GM21529 (cell line): ENCODE results near the gene TAF6.
"Not testable (repeated sequence)": the region's sequence is repeated elsewhere in the genome, so short reads cannot be mapped to it uniquely, and the experiment has no call there.

Source experiments
- ATAC-seq: cut with Tn5 transposase; IDR thresholded peaks from one replicate; pipeline ENCODE4 v1.9.1; 2021; ENCODE audit not compliant: unreplicated experiment

TAF6 gene

DNA sequence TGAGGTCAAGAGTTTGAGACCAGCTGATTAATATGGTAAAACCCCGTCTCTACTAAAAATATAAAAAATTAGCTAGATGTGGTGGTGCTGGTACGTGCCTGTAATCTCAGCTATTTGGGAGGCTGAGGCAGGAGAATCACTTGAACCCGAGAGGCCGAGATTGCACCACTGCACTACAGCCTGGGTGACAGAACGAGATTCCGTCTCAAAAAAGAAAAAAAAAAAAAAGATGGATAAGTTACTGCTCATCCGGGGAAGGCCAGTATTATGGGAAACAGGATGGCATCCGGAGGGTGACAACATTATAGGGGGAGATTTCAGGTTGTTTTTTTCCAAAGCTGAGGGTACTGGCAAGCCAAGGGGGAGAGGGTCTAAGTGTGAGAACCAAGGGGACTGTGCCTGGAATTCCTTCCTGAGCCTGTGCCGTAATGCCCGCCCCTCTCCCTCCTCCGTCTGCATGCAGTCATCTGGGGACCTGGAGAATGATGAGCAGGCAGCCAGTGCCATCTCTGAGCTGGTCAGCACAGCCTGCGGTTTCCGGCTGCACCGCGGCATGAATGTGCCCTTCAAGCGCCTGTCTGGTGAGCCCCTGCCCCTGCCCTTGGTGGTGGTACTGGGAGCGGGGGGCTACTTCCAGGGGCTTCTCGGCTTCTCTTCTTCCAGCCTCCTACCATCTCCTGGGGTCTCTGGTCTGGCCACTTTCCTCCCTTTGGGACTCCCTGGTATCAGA, 33.9 kb upstream of the TAF6 start:
- no peak for ATAC-seq

DNA sequence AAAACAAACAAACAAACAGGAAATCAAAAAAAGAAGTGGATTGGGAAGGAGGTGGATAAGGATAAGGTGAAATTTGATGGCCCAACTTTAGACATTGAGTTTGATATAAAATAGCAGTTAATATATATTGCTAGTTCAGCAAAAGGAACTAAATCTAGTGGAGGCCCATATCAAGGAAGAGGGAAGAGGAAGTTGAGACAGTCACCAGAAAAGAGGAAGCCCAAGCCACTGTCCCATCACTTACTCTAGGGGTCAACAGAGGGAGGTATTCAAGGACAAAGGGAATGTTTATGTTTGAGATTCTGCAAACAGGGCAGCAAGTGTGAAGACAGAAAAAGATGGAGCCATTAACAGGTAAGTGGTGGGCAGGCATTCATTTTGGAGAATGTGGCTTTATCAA, 33.2 kb upstream of the TAF6 start:
- no peak for ATAC-seq

DNA sequence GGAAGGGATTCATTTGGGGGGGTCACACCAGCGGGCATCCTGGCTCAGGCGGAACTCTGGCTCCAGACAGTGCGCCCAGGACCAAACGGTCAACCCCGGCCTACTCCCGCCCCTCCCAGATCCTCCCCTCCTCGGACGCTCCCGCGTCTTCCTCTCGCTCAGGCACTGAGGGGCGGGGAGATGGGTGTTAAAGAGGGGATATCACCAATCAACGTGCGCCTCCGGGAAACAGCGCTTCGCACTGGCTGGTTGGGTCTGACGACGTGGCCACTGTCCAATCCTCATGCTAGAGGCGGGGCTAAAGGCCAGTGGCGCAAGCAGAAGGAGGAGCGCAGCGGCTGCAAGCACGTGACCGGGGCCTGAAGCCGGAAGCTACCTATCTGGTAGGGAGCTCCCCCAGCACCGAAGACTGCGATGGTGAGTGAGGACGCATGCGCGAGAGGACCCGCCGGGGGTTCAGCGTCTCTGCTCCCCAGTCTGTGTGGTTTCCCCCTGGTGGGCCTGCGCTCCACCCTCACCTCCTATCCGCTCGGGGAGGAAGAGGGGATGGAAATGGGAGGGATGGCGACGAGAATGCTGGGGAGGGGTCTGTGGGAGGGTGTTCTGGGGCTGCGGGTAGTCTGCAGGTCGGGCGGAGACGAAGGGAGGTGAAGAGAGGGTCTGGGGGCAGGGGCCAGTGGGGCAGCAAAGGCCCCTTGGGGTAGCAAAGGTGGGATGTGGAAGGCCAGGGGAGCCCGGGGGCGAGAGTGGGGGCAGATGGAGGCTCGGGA, 29.6 kb upstream of the TAF6 start, which contains the start of gene LAMTOR4:
TSS of gene LAMTOR4 (plus strand) at position 360 of the 770 bp plus-strand sequence. CDS start at position 415, 55 bp downstream.
- peak; percentile 98 for ATAC-seq

DNA sequence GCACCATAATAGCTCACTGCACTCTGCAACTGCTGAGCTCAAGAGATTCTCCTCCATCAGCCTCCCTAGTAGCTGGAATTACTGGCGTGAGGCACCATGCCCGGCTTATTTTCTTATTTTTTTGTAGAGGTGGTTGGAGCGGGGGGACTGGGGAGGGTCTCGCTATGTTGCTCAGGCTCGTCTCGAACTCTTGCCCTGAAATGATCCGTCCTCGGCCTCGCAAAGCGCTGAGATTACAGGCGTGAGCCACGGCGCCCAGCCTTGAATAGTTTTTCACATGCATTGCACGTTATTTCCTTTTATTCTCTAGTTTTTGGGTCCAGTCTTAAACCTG, 29.0 kb upstream of the TAF6 start:
- no peak for ATAC-seq

DNA sequence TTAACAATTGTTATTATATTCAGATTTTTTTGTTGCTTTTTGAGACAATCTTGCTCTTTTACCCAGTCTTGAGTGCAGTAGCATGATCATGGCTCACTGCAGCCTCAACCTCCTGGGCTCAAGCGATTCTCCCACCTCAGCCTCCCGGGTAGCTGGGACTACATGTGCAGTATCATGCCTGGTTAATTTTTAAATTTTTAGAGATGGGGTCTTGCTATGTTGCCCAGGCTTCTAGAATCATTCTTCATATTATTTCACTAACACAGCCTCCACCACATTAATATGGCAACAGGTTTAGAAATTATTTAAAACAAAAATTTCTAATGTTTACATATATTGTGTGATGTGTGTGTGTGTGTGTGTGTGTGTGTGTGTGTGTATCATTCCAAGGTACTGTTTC, 28.1 kb upstream of the TAF6 start:
- ATAC-seq = no peak

DNA sequence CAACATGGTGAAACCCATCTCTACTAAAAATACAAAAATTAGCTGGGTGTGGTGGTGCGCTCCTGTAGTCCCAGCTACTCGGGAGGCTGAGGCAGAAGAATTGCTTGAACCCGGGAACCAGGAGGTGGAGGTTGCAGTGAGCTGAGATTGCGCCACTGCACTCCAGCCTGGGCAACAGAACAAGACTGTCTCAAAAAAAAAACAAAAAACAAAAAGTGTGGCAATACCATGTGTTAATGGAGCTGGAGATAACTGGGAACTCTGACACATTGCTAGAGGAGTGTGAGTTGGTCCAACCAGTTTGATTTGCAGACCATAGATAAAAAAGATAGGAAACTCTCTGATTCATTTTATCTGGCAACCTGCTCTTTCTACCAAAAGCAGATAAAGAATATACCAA, 27.2 kb upstream of the TAF6 start:
- ATAC-seq = not testable (repeated sequence)

DNA sequence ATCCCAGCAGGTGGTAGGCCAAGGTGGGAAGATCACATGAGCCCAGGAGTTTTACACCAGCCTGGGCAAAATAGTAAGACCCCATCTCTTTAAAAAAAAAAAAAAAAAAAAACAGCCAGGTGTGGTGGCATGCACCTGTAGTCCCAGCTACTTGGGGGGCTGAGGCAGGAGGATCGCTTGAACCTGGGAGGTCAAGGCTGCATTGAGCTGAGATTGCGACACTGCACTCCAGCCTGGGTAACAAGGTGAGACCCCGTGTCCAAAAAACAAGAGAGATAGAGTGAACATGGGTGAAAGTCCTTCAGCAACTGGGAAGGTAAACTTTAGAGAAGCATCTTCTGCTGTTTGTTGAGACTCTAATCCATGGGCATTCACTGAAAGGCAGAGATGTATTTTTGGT, 23.3 kb upstream of the TAF6 start:
- ATAC-seq = no peak

DNA sequence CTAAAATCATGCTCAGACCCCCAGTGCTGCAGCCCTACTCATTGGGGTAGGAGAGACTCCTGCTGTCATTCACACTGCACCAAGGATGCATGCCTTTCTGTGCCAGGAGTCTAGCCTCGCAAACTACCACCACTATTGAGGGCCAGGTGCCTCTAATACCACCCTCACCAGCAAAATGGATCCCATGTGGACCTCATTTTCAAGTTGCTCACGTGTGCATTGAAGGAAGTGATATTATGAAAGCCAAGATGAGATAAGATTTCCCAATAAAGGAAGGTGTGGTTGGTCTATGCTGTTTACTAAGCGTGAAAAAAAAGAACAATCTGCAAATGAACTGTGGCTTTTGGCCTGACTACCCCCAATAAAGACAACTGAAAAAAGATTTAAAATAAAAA, 22.4 kb upstream of the TAF6 start:
- ATAC-seq = no peak

DNA sequence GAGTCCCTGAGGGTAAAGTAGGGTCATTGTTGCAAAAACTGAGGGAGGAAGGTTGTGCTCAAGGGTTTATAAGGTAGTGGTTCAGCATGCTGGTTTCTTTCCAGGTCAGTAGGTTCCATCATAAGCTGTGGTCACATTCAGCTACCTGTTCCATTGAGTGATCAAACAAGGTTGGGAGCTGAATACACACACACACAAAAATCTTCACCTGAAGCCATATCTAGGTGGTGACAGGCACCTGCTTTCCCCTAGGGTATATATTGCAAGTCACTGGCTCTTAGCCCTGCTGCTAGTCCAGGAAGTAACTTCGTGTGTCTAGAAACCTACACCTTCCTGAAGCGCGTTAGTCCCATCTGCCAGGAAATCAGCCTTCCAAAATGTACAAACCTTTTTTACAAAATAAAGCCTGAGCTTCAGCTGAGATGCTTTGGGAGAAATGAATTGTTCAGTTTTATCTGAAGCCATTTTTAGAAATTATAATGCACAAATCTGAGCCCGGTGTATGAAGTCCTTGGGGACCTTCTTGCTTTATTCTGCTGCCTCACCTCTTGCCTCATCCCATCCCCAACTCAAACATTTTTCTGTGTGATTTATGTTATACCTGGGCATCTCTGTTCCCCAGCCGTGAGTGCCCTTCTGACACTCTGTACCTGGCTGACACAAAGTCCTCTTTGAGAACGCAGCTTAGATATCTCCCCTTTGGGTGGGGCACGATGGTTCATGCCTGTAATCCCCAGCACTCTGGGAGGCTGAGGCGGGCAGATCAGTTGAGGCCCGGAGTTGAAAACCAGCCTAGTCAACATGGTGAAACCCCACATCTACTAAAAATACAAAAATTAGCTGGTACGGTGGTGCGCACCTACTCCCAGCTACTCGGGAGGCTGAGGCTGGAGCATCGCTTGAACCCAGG, 18.9 kb upstream of the TAF6 start:
- ATAC-seq = no peak

DNA sequence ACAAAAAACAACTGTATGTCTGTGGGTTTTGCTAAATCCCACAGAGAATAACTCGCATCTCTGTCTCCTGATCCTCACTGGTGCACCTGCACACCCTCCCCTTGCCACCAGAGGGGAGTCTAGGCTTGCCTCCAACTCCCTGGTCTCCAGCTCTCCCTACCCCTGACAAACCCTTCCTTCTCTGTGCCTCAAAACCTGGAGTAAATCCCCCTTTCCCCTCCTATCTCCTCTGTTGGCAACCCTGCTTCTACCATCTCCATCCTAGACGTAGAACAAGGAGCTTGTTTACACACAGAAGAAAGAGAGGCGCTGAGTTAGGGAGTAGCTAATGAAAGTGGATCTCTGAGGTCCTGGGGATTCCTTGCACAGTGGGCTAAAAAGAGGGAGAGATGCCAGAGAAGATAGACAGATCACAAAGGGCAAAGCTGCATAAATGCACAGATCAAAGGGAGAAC, 13.6 kb upstream of the TAF6 start:
- peak; percentile 65 for ATAC-seq

DNA sequence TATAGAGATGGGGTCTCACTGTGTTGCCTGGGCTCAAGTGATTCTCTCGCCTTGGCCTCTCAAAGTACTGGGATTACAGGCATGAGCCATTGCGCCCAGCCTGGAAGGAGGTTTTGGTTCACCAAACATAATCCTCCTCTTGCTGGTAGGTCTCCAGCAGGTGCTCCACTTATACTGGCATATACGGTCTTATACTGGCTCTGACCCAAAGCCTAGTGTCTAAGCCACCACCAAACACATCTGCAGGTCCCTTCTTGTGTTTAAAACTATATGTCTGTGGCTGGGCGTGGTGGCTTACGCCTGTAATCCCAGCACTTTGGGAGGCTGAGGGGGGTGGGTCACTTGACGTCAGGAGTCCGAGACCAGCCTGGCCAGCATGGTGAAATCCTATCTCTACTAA, 13.0 kb upstream of the TAF6 start:
- ATAC-seq = no peak

DNA sequence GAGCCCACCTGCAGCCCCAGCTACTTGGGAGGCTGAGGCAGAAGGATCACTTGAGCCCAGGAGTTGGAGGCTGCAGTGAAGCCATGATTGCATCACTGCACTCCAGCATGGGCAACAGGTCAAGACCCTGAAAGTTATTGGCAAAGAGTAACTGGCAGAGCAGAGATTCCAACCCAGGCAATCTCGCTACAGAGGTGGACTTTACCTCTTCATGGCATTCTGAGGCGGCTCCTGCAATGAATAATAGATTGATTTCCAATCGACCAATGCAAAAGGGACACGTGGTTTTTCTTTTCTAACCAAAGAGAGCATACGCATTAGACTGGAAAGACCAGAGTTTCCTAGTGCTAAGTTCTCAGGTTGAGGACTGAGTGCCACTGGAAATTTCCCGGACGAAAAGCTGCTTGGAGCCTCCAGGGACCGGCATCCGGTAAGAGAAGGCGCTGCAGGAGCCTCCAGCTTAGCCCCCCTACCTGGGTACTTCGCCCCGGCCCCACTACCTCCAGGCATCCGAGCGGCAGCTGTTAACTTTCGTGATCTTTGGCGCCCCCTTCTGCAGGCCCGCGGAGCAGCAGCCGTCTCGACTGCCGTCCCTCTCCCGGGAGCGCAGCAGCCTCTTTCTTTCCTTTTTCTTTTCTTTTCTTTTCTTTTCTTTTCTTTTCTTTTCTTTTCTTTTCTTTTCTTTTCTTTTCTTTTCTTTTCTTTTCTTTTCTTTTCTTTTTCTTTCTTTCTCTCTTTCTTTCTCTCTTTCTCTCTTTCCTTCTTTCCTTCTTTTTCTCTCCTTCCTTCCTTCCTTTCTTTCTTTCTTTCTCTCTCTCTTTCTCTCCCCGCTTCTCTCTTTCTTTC, 11.7 kb upstream of the TAF6 start:
- ATAC-seq = no peak

DNA sequence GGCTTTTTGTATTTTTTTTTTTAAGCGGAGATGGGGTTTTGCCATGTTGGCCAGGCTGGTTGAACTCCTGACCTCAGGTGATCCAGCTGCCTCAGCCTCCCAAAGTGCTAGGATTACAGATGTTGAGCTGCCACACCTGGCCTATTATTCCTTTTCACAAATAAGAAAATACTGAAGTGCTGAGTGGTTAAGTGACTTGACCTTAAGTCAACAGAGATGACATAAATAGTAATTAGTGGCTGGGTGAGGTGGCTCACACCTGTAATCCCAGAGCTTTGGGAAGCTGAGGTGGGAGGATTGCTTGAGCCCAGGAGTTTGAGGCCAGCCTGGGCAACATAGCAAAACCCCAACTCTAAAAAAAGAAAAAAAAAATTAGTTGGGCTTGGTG, 11.1 kb upstream of the TAF6 start:
- not testable (repeated sequence) for ATAC-seq

DNA sequence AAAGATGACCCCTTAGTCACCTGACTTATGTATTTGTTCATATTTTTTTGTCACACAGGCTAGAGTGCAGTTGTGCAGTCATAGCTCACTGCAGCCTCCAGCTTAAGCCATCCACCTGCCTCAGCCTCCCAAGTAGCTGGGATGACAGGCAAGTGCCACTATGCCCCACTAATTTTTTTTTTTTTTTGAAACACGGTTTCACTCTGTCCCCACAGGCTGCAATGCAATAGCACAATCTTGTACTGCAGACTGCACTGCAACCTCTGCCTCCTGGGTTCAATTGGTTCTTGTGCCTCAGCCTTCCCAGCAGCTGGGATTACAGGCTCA, 9.4 kb upstream of the TAF6 start:
- no peak for ATAC-seq

DNA sequence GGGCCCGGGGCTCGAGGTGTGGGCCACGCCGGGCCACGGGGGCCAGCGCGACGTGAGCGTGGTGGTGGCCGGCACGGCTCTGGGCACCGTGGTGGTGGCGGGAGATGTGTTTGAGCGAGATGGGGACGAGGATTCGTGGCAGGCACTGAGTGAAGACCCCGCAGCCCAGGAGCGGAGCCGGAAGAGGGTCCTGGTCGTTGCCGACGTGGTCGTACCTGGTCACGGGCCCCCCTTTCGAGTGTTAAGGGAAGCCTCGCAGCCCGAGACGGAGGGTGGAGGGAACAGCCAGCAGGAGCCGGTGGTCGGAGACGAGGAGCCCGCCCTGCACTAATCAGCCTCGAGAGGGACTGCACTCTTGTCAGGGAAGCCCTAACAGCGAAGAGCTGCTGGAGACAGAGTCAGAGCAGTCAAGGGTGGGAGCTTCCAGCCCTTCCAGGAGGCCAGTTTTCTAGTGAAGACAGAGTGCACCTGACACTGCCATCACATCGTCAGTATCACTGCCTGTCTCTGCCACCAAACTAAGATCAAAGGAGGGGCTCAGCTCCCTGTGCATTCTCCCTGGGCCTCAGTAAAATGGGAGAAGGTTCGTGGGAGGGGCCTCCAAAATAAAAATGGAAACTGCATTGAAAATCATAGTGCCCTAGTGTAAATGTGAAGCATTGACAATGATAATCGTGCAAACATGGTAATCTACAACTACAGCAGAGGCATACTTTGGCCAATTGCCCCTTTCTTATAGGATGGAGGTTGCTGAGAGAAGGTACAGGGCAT, 8.9 kb upstream of the TAF6 start:
- no peak for ATAC-seq

DNA sequence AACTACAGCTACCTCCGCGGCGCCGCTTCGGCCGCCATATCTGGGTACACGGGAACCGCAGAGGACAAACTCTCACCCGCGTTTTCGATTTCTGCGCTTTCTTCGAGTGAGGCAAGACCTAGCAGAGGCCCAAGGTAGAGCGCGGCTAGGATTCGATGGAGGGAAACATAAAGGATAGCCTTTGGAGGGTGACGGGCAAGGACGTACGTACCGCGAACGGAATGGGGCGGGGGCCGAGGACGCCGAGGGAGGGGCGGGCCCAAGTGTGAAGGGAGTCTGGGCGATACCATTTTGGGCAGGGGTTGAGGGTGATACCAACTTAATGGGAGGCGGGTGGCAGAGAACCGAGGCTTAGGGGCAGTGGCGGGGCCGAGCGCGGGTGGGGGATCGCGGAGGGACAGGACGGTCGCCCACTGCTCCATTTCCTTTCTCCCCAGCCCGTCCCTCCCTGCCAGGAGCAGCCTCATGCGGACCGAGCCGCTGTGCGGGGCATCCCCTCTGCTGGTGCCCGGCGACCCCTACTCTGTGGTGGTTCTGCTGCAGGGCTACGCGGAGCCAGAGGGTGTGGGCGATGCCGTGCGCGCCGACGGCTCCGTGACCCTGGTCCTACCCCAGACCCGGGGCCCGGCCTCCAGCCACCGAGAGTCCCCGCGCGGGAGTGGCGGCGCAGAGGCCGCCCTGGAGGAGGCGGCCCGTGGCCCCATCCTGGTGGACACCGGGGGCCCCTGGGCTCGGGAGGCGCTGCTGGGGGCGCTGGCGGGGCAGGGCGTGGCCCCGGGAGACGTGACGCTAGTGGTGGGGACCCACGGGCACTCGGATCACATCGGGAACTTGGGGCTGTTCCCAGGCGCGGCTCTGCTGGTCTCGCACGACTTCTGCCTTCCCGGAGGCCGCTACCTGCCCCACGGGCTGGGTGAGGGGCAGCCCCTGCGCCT, 8.0 kb upstream of the TAF6 start, which contains the start of gene MBLAC1:
TSS of gene MBLAC1 (plus strand) at position 37 of the 935 bp plus-strand sequence. CDS start at position 466, 429 bp downstream.
- ATAC-seq = peak; percentile 75

DNA sequence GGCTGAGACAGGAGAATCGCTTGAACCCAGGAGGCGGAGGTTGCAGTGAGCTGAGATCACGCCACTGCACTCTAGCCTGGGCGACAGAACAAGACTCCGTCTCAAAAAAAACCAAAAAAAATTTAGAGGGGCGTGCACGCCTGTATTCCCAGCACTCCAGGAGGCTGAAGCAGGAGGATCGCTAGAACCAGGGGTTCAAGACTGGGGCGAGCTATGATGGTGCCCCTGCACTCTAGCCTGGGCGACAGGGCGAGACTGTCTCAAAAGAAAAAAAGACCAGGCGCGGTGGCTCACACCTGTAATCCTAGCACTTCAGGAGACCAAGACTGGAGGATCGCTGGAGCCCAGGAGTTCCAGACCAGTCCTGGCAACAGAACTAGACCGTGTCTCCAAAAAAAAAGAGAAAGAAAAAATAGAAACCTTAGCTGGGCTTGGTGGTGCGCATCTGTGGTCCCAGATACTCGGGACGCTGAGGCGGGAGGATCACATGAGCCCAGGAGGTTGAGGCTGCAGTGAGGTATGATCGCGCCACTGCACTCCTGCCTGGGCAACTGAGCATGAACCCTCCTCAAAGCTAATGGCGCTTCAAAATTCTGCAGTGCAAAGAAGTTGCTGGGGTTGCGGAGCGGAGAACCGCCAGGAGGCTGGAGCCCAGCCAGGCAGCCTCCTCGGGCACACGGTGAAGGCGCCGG, 7.2 kb upstream of the TAF6 start:
- peak; percentile 34 for ATAC-seq
